GM18519 (cell line): ENCODE measurements around the gene GATA2.

Experiments
- ATAC-seq: cut with Tn5 transposase; IDR thresholded peaks from one replicate; pipeline ENCODE4 v1.9.1; 2021; ENCODE audit warnings: mild to moderate bottlenecking, moderate library complexity; ENCODE audit not compliant: unreplicated experiment, low FRiP score

Gene GATA2

DNA sequence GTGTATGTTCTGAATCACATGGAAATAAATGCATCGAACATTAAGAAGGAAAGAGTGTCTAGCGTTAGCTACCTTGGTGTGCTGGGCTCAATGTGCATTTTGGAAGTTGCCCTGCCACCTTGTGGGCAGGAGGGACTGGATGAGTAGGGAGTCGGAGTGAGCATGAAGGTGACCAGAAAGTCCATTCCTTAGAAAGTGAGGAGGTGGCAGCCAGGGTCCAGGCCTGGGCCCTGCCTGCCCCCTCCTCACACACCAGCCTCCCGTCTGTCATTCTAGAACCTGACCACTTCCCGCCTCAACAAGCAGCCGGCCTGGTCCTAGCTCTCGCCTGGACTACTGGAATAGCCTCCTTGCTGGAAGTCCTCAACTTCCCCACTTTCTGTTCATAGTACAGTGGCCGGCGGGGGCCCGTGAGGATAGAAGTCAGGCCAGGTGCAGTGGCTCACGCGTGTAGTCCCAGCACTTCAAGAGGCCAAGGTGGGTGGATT is 10.2 kb upstream of the GATA2 start:
- no peak for ATAC-seq

- ATAC-seq = no peak
Observed at GRCh38 chr3:128502712-128503111, 9.7 kb upstream of the GATA2 start.

DNA sequence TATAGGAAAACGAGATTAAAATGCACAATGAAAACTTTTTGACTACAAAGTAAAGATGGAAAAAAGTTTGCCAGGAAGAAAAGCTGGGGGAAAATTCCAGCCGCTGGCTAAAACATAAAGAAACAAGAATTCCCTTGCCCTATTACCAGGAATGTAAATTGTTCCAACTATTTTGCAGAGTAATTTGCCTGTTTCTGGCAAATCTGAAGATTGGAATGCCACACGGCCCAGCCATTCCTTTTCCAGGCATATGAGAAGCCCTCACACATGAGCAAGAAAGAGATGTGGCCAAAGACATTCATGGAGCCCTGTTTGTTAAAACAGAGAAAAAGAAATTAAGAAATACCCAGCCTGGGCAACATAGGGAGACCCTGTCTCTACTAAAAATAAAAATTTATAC is 8.4 kb upstream of the GATA2 start:
- no peak for ATAC-seq

DNA sequence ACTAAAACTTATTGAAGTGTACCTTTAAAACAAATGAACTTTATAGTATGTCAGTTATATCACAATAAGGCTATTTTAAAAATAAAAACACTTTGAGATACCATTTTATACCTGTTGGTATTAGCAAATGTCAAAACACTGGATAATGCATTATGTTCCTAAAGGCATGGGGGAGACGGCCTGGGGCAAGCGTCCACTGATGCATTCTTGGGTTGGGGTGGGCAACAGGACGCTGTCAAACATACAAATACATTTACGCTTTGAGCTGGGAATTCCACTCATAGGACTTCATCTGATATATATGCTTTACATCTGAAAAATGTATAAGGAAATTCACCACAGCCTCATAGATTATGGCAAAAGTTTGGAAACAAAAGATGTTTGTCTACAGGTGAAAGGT is 7.6 kb upstream of the GATA2 start:
- ATAC-seq = no peak

DNA sequence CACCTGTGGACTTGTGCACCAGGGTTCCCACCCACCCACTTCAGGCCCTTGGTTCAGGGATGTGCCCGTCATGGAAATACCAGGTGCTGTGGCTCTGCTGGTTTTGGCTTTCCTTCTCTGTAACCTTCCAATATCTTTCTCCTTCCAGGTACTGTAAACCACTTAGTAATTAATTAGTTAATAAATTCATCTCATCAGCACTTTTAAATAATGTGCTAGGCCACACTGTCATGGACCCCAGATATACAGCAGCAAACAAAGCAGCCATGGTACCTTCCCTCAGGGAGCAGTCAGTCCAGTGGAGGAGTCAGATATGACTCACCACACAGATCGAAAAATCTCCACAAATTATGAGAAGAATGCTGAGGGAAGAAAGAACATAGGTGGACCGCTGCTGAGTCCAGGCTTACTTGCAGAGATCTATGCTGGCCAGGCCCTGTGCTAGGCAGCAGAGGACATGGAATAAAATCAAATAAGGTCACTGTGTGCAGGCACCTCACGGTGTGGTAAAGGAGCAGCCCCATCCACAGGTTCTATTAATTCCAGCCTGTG is 6.8 kb upstream of the GATA2 start:
- no peak for ATAC-seq

GRCh38 chr3:128498901-128499530 is 6.0 kb upstream of the GATA2 start:
- no peak for ATAC-seq

DNA sequence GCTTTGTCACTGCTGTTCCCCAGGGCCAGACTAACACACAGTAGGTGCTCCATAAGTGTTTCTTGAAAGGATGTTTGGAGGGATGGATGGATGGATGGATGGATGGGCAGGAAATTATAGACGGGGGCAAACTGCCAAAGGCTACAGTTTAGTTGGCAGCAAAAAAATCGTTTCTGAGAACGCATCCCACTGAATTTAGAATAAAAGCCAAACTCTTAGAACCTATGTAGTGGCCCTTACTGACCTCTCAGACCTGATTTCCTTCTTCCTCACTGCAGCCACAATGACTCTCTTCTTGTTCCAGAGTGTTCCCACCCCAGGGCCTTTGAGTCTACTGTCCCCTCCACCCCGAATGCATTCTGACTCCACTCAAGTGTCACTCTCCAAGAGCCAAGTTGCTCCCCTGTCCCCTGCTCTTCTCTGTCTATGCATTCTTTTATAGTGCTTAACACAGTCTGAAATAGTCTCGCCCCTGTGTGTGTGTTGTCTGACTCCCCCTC is 5.2 kb upstream of the GATA2 start:
- no peak for ATAC-seq

GRCh38 chr3:128497305-128498126 is 4.5 kb upstream of the GATA2 start:
- no peak for ATAC-seq

- ATAC-seq = no peak
Observed at GRCh38 chr3:128496602-128497304, 3.8 kb upstream of the GATA2 start.

DNA sequence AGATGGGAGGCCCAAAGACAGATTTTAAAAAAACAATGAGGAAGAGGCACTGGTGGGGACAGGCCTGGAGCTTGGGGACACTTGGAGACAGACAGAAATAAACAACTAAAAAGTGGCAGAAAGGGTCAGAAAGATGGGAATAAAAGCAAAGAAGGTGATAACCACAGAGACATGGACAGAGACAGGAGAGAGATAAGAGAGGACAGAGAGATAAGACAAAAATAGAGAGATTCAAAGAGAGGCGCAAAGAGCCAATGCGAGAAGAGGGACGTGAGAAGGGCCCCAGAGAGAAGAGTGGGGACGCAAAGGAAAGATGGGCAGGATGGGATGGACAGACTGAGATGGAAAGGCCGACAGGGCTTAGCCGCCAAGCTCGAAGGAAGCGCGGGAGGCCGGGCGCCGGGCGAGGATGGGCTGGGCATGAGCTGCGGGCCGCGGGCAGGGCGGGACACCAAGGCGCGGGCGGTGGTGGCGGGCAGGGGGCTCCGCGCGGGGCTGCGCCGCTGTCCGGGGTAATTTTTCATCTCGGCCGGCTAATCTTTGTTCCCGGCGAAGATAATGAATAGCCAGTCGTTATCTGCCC is 3.1 kb upstream of the GATA2 start:
- ATAC-seq = no peak

GRCh38 chr3:128495435-128495970 is 2.5 kb upstream of the GATA2 start:
- no peak for ATAC-seq

GRCh38 chr3:128494367-128494650 is 1.3 kb upstream of the GATA2 start:
- no peak for ATAC-seq

DNA sequence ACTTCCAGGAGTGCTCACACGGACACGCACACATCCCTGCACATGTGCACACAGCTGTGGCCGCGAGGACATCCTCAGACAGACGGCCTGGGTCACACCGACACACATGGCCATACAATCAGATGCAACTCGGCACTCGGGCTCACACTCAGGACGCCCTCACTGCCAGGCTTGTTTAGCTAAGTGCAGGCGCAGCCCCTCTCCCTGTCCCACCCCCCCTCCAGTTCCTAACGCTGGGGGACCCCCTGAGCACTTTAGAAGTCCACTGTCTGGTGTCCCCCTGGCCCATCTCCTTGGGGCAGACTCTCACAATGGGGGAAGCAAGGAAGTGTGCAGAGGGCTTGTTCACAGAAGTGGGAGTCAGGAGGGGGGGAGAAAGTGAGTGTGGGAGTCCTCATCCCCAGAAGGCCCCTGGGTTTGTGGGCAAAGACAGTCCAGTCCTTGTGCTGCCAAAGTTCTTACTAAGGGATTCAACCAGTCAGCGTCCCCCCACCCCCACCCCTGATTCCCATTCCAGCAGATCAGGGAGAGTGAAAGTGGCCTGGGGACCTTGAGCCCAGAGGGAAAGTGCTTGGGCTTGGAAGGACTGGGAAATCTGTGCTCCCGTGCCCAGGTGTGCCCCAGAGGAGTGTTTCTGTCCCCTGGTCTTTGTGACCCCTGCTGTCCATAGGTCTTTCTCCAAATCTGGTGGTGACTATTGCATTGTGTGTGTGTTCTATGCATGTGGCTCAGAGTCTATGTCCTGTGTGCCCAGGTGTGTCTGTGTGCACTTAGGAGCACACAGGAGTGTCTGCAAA is 767 bp upstream of the GATA2 start:
- ATAC-seq = no peak

DNA sequence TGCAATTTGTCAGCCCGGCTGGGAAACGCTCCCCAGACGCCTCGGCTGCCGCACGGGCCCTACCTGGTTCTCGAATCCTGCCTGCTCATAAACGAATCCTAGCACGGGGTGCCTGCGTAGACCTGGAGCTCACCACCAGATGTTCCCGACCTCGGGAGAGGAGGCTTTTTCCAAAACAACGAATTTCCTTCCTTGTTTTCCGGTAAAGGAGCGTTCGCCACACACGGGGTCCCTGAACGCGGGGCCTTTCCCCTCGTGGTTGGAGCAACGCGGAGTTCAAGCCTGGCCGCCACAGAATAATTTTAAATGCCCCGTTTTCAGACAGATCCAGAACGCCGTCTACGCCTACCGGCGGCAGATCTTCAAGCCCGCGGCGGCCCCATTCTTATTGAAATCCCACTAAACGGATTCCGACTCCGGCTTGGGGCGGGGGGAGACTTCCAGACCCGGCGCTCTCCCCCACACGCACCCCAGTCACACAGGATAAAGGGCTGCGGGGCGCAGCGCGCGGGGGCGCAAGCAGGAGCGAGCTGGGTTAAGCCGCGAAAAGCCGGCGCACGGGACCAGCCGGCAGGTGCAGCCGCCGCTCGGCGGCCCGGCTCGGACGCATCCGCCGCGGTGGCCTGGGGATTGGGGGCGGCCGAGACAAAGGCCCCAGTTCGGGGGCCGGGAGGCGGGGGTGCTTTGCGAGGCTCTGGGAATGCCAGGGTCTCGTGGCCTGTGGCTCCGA is 895 bp downstream of the GATA2 start:
- ATAC-seq = no peak

DNA sequence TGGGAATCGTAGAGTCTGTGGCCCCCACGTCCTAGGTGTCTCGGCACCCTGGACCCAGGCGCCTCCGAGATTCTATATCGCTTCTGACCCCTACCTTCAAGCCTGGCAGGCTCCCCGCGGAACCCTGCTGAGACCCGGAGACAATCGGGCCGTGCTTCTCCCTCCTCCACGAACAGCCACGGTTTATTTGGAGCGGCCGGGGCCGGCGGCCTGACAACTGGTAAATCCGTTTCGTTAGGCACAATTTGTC is 1.4 kb downstream of the GATA2 start:
- ATAC-seq = no peak

- ATAC-seq = no peak
Observed at GRCh38 chr3:128490915-128491690, 1.9 kb downstream of the GATA2 start.

- ATAC-seq = no peak
Observed at GRCh38 chr3:128490650-128490914, 2.4 kb downstream of the GATA2 start.

DNA sequence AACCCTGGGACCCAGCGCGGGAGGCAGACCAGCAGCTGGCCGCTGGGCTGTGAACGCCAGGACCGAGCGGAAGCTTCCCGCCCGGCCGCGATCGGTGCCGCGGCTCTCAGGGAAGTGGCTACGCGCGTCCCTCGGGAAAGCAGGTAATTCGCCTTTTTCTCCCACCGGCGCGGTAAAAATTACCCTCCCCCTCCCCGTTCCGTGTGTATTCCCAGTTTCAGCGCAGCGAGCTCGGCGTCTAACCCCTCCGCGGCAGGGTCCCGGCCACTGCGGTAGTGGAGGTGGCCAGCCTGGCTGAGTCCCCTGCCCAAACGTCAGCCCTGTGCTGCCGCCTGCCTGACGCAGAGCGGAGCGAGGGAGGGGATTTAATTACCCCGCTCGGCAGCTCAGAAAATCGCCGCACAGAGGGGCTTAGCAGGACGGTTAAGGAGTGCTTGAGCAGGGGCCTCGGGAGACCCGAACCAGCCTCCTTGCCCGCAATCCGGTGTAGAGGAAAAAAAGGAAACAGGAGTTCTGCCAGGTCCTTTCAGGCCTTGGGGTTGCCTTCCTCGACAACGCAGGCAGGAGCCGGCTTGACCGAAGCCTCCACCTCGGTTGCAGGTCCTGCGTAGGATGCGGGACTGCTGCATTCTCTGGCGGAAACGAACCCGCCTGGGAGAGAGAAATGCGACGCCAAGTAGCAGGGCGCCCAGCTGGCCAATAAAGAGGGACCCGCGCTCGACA is 2.9 kb downstream of the GATA2 start:
- ATAC-seq = no peak

DNA sequence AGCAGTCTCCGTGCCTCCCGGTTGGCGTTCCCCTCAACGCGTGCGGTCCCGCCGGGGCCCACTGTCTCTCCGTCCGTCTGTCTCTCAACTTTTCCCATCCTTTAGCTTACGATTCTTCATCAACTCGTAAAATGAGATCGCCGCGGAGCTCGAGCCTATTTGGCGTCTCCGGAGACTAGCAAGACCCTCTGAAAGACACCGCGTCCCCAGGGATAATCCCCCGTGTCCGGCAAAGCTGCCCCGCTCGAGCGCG is 3.4 kb downstream of the GATA2 start:
- ATAC-seq = no peak
